Gastrocnemius medialis (tissue), 4 donors: ENCODE results near the gene FGF1. TPM values are rescaled to one million over a fixed set of nuclear protein-coding genes. Genes with fewer than 3 reads are reported as not detected.
A peak's percentile ranks its signal among the peaks of the same experiment; 100 is the strongest.

Source experiments
- ATAC-seq, 2 donors: fragments of 150-250 bp; one replicate each; pipeline ENCODE4 v1.9.1; 2016
- DNase-seq, 2 donors: peaks; one replicate each; pipeline ENCODE4 v3.0.0-alpha.2; 2019
- H3K27ac ChIP-seq, 4 donors: fragments of 200-600 bp; sonication (generic); 1 replicate in 1 of 4; 2 replicates in 3 of 4; pipeline ENCODE4 v1.5.1; 2016 to 2018; ENCODE audit warnings: mild to moderate bottlenecking in 2 of 4, moderate library complexity in 1 of 4
- H3K27me3 ChIP-seq, 3 donors: fragments of 200-600 bp; sonication (generic) in 2 of 3; 1 replicate in 1 of 3; 2 replicates in 2 of 3; pipeline versions ENCODE4 v1.5.1 to v1.6.0; 2016 to 2019; ENCODE audit warnings: mild to moderate bottlenecking in 1 of 3, moderate library complexity in 1 of 3
- H3K36me3 ChIP-seq, 2 donors: fragments of 200-600 bp; sonication (generic) in 1 of 2; one replicate each; pipeline ENCODE4 v1.5.1; 2017 to 2018
- H3K4me1 ChIP-seq, 2 donors: fragments of 200-600 bp; sonication (generic) in 1 of 2; one replicate each; pipeline ENCODE4 v1.5.1; 2016 to 2017; ENCODE audit warnings: mild to moderate bottlenecking in 2 of 2
- H3K4me3 ChIP-seq, 4 donors: fragments of 200-600 bp; sonication (generic) in 3 of 4; 1 replicate in 1 of 4; 2 replicates in 3 of 4; pipeline ENCODE4 v1.5.1; 2016 to 2019; ENCODE audit warnings: mild to moderate bottlenecking in 2 of 4
- H3K9me3 ChIP-seq, 3 donors: fragments of 200-600 bp; sonication (generic) in 2 of 3; 1 replicate in 1 of 3; 2 replicates in 2 of 3; pipeline ENCODE4 v1.5.1; 2016 to 2019
- POLR2A ChIP-seq, 2 donors: fragments of 450-650 bp; IDR thresholded peaks; one replicate each; pipeline ENCODE4 v1.6.1; 2017; ENCODE audit warnings: antibody characterized with exemption in 2 of 2, mild to moderate bottlenecking in 2 of 2, moderate library complexity in 2 of 2
- in situ Hi-C, 4 donors: fragments of 200-750 bp; cut with MboI; loops; one replicate each; pipeline versions ENCODE4 v1.15.0 to v1.8.0; 2017; ENCODE audit warnings: low sequenced_read_pairs in 4 of 4
- intact Hi-C: fragments of 100-400 bp; cut with DNase I; formaldehyde crosslinking; loops from one replicate; pipeline ENCODE4 v1.15.1; 2023; ENCODE audit warnings: low total_unique reads
- total RNA-seq, 4 donors: library from RNA; depleted of rRNA; stranded (reverse); fragments of >200 nt; gene quantifications; one replicate each; pipeline versions ENCODE4 v1.1.0 to v1.2.3, GENCODE V29; 2016
- TF ChIP-seq, protein P1 (sequence below), 5 experiments: fragments of 450-650 bp in 3 of 5; fragments of 200-600 bp in 2 of 5; sonication (generic) in 2 of 5; IDR thresholded peaks in 4 of 5; conservative IDR thresholded peaks in 1 of 5; 1 replicate in 4 of 5; 2 replicates in 1 of 5; pipeline ENCODE4 v1.5.1; 2016 to 2019; ENCODE audit warnings: antibody characterized with exemption in 5 of 5, mild to moderate bottlenecking in 3 of 5, moderate library complexity in 3 of 5

The FGF1 gene
- total RNA-seq, 4 donors from 2014 or later, result 0.41 to 2.1 (median 1.2) TPM

DNA sequence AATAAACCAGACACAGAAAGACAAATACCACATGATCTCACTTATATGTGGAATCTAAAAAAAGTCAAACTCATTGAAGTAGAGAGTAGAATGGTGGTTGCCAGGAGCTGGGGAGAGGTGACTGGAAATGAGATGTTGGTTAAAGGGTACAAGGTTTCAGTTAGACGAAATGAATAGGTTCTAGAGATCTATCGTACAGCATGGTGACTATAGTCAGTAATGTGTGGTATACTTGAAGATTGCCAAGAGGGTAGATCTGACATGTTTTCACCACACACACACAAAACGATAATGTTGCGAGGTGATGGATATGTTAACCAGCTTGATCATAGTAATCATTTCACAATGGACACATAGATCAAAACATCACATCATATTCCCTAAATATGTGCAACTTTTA, 46.4 kb downstream of the FGF1 start:
- ATAC-seq (no peak), DNase-seq (no peak)
- Histone ChIP-seq H3K4me1 (no peaks in the 10 kb centered on the region), H3K36me3 (no peaks in the 10 kb centered on the region), H3K4me3 (no peak overlapping the region), H3K27me3 (no peaks in the 10 kb centered on the region), H3K9me3 (no peaks in the 10 kb centered on the region), H3K27ac (no peak overlapping the region)
- in situ Hi-C loops (no loop called here), intact Hi-C loops (no loop called here)
- TF ChIP-seq, protein P1, sequence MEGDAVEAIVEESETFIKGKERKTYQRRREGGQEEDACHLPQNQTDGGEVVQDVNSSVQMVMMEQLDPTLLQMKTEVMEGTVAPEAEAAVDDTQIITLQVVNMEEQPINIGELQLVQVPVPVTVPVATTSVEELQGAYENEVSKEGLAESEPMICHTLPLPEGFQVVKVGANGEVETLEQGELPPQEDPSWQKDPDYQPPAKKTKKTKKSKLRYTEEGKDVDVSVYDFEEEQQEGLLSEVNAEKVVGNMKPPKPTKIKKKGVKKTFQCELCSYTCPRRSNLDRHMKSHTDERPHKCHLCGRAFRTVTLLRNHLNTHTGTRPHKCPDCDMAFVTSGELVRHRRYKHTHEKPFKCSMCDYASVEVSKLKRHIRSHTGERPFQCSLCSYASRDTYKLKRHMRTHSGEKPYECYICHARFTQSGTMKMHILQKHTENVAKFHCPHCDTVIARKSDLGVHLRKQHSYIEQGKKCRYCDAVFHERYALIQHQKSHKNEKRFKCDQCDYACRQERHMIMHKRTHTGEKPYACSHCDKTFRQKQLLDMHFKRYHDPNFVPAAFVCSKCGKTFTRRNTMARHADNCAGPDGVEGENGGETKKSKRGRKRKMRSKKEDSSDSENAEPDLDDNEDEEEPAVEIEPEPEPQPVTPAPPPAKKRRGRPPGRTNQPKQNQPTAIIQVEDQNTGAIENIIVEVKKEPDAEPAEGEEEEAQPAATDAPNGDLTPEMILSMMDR (IDR thresholded peaks at IDR 0.05 in 4 of 5, conservative IDR thresholded peaks at IDR 0.05 in 1 of 5), result no peak
- TF ChIP-seq POLR2A (IDR thresholded peaks at IDR 0.05), result no peak

- intact Hi-C loops (no loop called here), in situ Hi-C loops (no loop called here)
- H3K4me1 ChIP-seq, result no peaks in the 10 kb centered on the region
- DNase-seq (no peak), ATAC-seq (no peak)
- TF ChIP-seq, protein P1 (IDR thresholded peaks at IDR 0.05 in 4 of 5, conservative IDR thresholded peaks at IDR 0.05 in 1 of 5), result no peak
- TF ChIP-seq POLR2A (IDR thresholded peaks at IDR 0.05), result no peak
- no peaks in the 10 kb centered on the region for H3K36me3 ChIP-seq
- no peak overlapping the region for H3K27ac ChIP-seq
- H3K9me3 ChIP-seq, result no peaks in the 10 kb centered on the region
- no peak overlapping the region for H3K4me3 ChIP-seq
- no peaks in the 10 kb centered on the region for H3K27me3 ChIP-seq
These were observed 48.0 kb downstream of the FGF1 start for GRCh38 chr5:142637871-142638270.

GRCh38 chr5:142636698-142637324, 49.1 kb downstream of the FGF1 start:
- TF ChIP-seq, protein P1 (IDR thresholded peaks at IDR 0.05 in 4 of 5, conservative IDR thresholded peaks at IDR 0.05 in 1 of 5), result no peak
- no peak for ATAC-seq
- H3K27me3 ChIP-seq, result no peaks in the 10 kb centered on the region

DNA sequence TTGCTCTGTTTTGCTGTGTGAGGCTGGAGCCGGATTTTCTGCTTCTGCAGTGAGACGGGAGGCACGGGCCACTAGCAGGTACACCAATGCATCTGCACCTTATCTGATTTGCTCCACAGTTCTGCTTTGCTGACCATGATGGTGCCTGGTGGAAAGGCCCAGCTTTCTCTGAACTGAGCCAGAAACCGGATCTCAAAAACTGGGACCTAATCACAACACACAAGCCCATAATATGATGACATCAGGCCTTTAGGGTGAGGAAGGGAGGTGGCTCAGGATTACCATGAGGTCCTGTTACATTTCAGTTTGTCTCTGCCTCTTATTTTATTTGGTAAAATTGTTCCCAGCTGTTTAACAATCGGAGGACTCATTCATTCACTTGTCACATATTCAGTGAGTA, 49.8 kb downstream of the FGF1 start:
- in situ Hi-C loops (no loop called here), intact Hi-C loops (no loop called here)
- no peak for TF ChIP-seq POLR2A (IDR thresholded peaks at IDR 0.05)
- TF ChIP-seq, protein P1 (IDR thresholded peaks at IDR 0.05 in 4 of 5, conservative IDR thresholded peaks at IDR 0.05 in 1 of 5), result no peak
- Histone ChIP-seq H3K4me1 (no peaks in the 10 kb centered on the region), H3K27ac (peak overlapping the region in 2 of 4 donors; percentile 12 to 39), H3K27me3 (no peaks in the 10 kb centered on the region), H3K36me3 (no peaks in the 10 kb centered on the region), H3K9me3 (no peaks in the 10 kb centered on the region), H3K4me3 (no peak overlapping the region)
- ATAC-seq (no peak), DNase-seq (no peak)

More at GRCh38 chr5:142636698-142637324, 49.1 kb downstream of the FGF1 start:
- Histone ChIP-seq H3K36me3 (no peaks in the 10 kb centered on the region), H3K4me1 (no peaks in the 10 kb centered on the region), H3K4me3 (no peak overlapping the region), H3K9me3 (no peaks in the 10 kb centered on the region), H3K27ac (peak overlapping the region in 1 of 4 donors; percentile 7)
- no peak for DNase-seq
- intact Hi-C loops (no loop called here), in situ Hi-C loops (no loop called here)
